Tibial nerve (tissue), 4 donors: Measurements from ENCODE around the gene PHC3. TPM values are rescaled to one million over a fixed set of nuclear protein-coding genes. Genes with fewer than 3 reads are reported as not detected.

Experiments used
- DNase-seq, 2 donors: peaks; one replicate each; pipeline ENCODE4 v3.0.0-alpha.2; 2019; ENCODE audit warnings: low spot score in 2 of 2
- H3K27ac ChIP-seq, 4 donors: fragments of 200-600 bp; sonication (generic) in 3 of 4; one replicate each; pipeline ENCODE4 v1.5.1; 2017 to 2019; ENCODE audit warnings: mild to moderate bottlenecking in 1 of 4
- H3K27me3 ChIP-seq, 2 donors: fragments of 200-600 bp; sonication (generic) in 1 of 2; one replicate each; pipeline versions ENCODE4 v1.5.1 to v1.6.0; 2017 to 2019
- H3K36me3 ChIP-seq, 3 donors: fragments of 200-600 bp; sonication (generic); one replicate each; pipeline ENCODE4 v1.5.1; 2018 to 2019
- H3K4me1 ChIP-seq, 4 donors: fragments of 200-600 bp; sonication (generic) in 3 of 4; one replicate each; pipeline ENCODE4 v1.5.1; 2017 to 2019
- H3K4me3 ChIP-seq, 4 donors: fragments of 200-600 bp; sonication (generic) in 3 of 4; one replicate each; pipeline ENCODE4 v1.5.1; 2017 to 2019; ENCODE audit warnings: mild to moderate bottlenecking in 1 of 4, moderate library complexity in 1 of 4
- H3K9me3 ChIP-seq, 4 donors: fragments of 200-600 bp; sonication (generic) in 3 of 4; one replicate each; pipeline ENCODE4 v1.5.1; 2017 to 2019
- EP300 ChIP-seq, 2 donors: sonication (generic); formaldehyde crosslinking; IDR thresholded peaks; one replicate each; pipeline ENCODE4 v1.6.1; 2017; ENCODE audit warnings: antibody characterized with exemption in 2 of 2, mild to moderate bottlenecking in 1 of 2
- POLR2A ChIP-seq, 2 donors: fragments of 450-650 bp; IDR thresholded peaks; one replicate each; pipeline ENCODE4 v1.6.1; 2017; ENCODE audit warnings: antibody characterized with exemption in 2 of 2, mild to moderate bottlenecking in 2 of 2, moderate library complexity in 2 of 2
- WGBS, 2 donors: methylation state at CpG; one replicate each; pipeline ENCODE4 v1.1.5; 2018; 5-methylcytosine and 5-hydroxymethylcytosine counted together
- total RNA-seq, 4 donors: library from RNA; depleted of rRNA; stranded (reverse); fragments of >200 nt; gene quantifications; one replicate each; pipeline ENCODE4 v1.1.0, GENCODE V29; 2016
- TF ChIP-seq, protein P1 (sequence below), 5 experiments: fragments of 200-600 bp in 3 of 5; fragments of 450-650 bp in 2 of 5; sonication (generic) in 3 of 5; IDR thresholded peaks; one replicate each; pipeline ENCODE4 v1.5.1; 2016 to 2019; ENCODE audit warnings: antibody characterized with exemption in 5 of 5, mild to moderate bottlenecking in 3 of 5, moderate library complexity in 2 of 5

Gene PHC3
- total RNA-seq, 4 donors from 2014 or later = 63.8 to 124 (median 112) TPM

DNA sequence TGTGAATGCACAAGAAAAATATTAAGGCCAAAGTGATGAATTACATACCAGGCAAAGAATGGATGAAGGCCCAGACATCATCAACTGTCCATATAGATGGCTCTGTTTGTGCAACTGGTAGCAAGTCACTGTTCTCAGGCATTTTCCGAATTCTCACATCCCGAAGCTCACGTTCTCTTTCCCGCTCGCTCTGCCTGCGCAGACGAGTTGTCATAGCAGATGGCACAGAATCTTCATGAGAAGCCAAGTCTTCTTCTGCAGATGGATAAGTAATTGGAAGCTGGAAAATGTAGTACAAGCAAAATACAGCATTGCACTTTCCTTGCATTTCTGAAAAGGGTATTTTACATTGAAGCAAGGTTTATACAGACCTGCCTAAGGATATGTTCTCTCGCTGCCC lies 79.1 kb downstream of the PHC3 start:
- no peak for DNase-seq
- no peak overlapping the region for H3K27ac ChIP-seq
- 94 to 96% methylated on average over 8 of the region's 8 CpGs for WGBS, 2 donors
- TF ChIP-seq POLR2A (IDR thresholded peaks at IDR 0.05) = no peak
- TF ChIP-seq, protein P1, sequence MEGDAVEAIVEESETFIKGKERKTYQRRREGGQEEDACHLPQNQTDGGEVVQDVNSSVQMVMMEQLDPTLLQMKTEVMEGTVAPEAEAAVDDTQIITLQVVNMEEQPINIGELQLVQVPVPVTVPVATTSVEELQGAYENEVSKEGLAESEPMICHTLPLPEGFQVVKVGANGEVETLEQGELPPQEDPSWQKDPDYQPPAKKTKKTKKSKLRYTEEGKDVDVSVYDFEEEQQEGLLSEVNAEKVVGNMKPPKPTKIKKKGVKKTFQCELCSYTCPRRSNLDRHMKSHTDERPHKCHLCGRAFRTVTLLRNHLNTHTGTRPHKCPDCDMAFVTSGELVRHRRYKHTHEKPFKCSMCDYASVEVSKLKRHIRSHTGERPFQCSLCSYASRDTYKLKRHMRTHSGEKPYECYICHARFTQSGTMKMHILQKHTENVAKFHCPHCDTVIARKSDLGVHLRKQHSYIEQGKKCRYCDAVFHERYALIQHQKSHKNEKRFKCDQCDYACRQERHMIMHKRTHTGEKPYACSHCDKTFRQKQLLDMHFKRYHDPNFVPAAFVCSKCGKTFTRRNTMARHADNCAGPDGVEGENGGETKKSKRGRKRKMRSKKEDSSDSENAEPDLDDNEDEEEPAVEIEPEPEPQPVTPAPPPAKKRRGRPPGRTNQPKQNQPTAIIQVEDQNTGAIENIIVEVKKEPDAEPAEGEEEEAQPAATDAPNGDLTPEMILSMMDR (IDR thresholded peaks at IDR 0.05) = no peak
- TF ChIP-seq EP300 (IDR thresholded peaks at IDR 0.05) = no peak
- H3K36me3 ChIP-seq = peaks cover 0 to 72% (median 18%) of the 10 kb centered on the region in 3 donors
- H3K27me3 ChIP-seq = no peaks in the 10 kb centered on the region
- no peaks in the 10 kb centered on the region for H3K9me3 ChIP-seq
- H3K4me3 ChIP-seq = no peak overlapping the region
- H3K4me1 ChIP-seq = no peaks in the 10 kb centered on the region

- no peaks in the 10 kb centered on the region for H3K27me3 ChIP-seq
- H3K9me3 ChIP-seq = no peaks in the 10 kb centered on the region
- peaks cover 3 to 75% (median 15%) of the 10 kb centered on the region in 3 donors for H3K36me3 ChIP-seq
- H3K4me1 ChIP-seq = no peaks in the 10 kb centered on the region
- TF ChIP-seq EP300 (IDR thresholded peaks at IDR 0.05) (no peak), POLR2A (IDR thresholded peaks at IDR 0.05) (no peak)
- TF ChIP-seq, protein P1 (IDR thresholded peaks at IDR 0.05) = no peak
- no peak overlapping the region for H3K4me3 ChIP-seq
- WGBS, 2 donors = 80 to 84% methylated on average over 1 of the region's 1 CpG
- no peak for DNase-seq
- H3K27ac ChIP-seq = no peak overlapping the region
Measured at GRCh38 chr3:170100944-170101343, 80.6 kb downstream of the PHC3 start.

DNA sequence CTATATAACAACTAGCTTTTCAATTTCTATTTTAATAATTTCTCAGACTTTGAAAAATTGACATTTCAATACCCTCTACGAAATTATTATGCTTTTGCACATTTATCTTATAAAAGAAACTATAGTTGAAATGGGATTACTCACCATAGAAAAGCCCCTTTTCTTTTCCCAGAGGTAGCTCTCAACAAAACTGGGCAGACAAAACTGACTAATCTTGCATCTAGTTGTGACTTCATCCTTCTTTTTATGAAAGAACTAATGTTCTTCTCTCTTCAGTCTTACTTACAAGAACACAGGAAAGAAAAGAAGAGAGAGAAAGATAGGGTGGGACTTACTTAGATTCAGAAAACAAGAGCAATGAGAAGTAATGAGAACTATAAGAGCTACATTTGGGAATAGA lies 82.8 kb downstream of the PHC3 start:
- TF ChIP-seq, protein P1 (IDR thresholded peaks at IDR 0.05) = no peak
- no peak for TF ChIP-seq EP300 (IDR thresholded peaks at IDR 0.05)
- no peak for TF ChIP-seq POLR2A (IDR thresholded peaks at IDR 0.05)
- Histone ChIP-seq H3K4me3 (no peak overlapping the region), H3K9me3 (no peaks in the 10 kb centered on the region), H3K27me3 (no peaks in the 10 kb centered on the region), H3K27ac (peak overlapping the region in 1 of 4 donors; percentile 15), H3K36me3 (peaks cover 3 to 82% (median 15%) of the 10 kb centered on the region in 3 donors), H3K4me1 (no peaks in the 10 kb centered on the region)
- no peak for DNase-seq
- WGBS, 2 donors = 33 to 52% methylated on average over 1 of the region's 1 CpG

DNA sequence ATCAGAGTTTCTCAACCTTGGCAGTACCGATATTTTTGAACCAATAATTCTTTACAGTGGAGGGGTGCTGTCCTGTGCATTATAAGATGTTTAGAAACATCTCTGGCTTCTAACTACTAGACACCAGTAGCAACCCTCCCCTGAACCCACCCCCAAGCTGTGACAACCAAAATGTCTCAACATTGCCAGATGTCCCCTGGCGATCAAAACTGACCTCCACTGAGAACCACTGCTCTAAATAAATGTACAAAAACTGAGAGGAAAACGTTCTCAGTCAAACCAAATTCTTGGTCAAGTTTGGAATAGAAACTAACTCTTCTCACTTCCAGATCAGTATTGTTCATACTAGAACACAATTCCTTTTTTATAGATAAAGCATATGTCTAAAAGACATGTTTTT lies 85.2 kb downstream of the PHC3 start:
- WGBS, 2 donors = 85 to 87% methylated on average over 3 of the region's 3 CpGs
- no peaks in the 10 kb centered on the region for H3K4me1 ChIP-seq
- H3K27me3 ChIP-seq = no peaks in the 10 kb centered on the region
- no peak for DNase-seq
- TF ChIP-seq EP300 (IDR thresholded peaks at IDR 0.05) (no peak), POLR2A (IDR thresholded peaks at IDR 0.05) (no peak)
- TF ChIP-seq, protein P1 (IDR thresholded peaks at IDR 0.05) = no peak
- H3K4me3 ChIP-seq = no peak overlapping the region
- H3K36me3 ChIP-seq = peaks cover 3 to 80% (median 6%) of the 10 kb centered on the region in 3 donors
- no peak overlapping the region for H3K27ac ChIP-seq
- no peaks in the 10 kb centered on the region for H3K9me3 ChIP-seq

DNA sequence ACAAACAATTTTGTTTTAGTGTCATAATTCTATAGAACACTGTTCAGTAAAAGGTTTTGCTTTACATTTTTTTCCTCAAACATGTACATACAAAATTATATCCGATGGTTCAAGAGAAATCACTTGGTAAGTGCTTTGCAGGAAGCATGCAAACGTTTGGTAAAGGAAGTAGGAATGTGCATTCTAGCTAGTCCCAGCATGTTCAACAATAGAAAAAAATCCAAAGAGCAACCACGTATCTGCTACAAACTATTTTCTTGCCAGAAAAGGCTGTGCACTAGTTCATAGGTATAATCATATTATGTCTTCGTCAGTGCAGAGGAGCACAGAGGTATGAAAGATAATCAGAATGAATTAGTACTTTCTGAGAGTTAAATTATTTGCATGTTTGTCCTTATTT lies 85.8 kb downstream of the PHC3 start:
- Histone ChIP-seq H3K4me1 (no peaks in the 10 kb centered on the region), H3K27ac (no peak overlapping the region), H3K4me3 (no peak overlapping the region), H3K9me3 (no peaks in the 10 kb centered on the region), H3K36me3 (peaks cover 3 to 77% (median 6%) of the 10 kb centered on the region in 3 donors), H3K27me3 (no peaks in the 10 kb centered on the region)
- TF ChIP-seq POLR2A (IDR thresholded peaks at IDR 0.05) = no peak
- TF ChIP-seq, protein P1 (IDR thresholded peaks at IDR 0.05) = no peak
- no peak for TF ChIP-seq EP300 (IDR thresholded peaks at IDR 0.05)
- DNase-seq = no peak
- 72 to 81% methylated on average over 4 of the region's 4 CpGs for WGBS, 2 donors
